Colon (tissue), 2 donors: ENCODE results near the gene CTIF.

Experiments
- FAIRE-seq: peaks from 2 replicates; lab custom pipeline; 2012; peaks lifted over from hg19 to GRCh38; lab: Jason Lieb, UNC
- donor health status: control.
- donor health status: control.

The CTIF gene

DNA sequence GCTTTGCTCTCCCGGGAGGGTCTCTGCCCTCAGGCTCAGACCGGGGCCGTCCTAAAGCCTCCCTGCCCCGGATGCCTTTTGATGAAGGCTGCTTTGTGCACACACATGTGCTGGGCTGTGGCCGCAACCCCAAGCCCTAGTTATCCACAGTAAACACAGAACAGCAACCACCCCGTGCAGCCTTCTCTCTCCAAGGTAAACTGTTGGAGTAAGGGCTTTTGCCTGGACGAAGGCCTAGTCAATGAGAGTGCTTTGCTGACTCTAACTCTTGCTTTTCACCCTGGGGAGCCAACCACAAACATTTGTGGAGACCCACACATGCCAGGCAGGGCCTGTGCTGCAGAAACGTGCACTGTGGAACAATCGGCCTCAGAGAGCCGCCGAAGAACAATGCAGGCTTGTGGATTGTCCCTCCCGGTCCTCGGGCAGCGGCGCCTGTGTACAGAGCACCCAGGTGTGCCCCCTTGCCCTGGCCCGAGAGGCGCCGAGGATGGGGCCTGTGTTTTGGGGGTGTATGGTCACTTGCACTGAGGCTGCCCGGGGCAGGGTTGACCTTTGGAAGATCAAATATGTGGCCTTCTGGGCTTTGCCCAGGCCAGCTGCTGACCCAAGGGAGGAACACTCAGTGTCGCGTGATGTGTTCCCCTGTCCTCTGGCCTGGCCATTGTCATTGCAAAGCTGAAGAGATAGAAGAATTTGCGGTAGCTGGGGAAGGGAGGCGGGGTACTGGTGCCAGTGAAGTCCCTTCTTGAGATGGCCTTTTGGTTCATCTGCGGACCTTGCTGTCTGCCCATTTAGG is 37.0 kb downstream of the CTIF start:
- no peak for FAIRE-seq

DNA sequence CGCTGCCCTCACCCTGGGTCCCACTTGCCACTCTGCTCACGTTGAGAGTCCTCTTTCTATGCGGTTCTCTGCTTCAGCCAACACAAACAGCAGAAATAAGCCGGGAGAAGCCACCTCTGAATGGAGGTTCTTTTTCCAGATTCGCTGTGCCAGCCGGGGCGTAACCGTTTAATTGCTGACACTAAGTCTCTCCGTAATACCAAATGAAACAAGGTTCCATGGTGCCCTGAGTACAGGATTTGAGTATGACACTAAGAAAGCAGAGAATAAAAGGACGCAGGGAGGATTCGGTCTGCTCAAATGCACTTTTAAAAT is 37.6 kb downstream of the CTIF start:
- FAIRE-seq: no peak

DNA sequence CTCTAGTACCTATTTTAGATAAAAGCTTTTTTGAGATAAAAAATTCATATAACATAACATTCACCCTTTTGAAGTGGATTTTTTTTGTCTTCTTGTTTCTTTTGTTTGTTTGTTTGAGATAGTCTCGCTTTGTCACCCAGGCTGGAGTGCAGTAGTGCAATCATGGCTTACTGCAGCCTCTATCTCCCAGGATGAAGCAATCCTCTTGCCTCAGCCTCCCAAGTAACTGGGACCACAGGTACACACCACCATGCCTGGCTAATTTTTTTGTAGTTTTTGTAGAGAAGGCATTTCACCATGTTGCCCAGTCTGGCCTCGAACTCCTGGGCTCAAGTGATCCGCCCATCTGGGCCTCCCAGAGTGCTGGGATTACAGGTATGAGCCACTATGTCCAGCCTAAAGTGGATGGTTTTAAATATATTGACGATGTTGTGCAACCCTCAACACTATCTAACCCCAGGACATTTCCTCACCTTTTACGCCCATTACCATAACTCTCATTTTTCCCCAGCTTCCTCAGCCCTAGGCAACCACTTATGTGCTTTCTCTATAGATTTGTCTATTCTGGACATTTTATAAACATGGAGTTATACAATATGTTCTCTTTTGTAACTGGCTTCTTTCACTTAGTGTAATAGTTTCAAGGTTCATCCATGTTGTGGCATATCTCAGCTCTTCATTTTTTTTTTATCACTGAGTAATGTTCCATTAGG is 38.8 kb downstream of the CTIF start:
- FAIRE-seq: no peak

DNA sequence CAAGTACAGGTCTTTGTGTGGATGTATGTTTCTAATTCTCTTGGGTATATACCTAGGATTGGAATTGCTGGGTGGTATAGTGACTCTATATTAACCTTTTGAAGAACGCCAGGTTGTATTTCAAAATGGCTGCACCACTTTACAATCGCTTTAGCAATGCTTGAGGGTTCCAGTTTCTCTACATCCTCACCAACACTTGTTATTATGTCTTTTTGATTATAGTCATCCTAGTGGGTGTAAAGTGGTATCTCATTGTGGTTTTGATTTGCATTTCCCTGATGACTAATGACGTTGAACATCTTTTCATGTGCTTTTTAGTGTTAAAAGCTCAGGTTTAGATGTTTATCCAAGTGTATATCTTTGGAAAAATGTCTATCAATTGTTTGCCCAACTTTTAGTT is 39.5 kb downstream of the CTIF start:
- FAIRE-seq: no peak

DNA sequence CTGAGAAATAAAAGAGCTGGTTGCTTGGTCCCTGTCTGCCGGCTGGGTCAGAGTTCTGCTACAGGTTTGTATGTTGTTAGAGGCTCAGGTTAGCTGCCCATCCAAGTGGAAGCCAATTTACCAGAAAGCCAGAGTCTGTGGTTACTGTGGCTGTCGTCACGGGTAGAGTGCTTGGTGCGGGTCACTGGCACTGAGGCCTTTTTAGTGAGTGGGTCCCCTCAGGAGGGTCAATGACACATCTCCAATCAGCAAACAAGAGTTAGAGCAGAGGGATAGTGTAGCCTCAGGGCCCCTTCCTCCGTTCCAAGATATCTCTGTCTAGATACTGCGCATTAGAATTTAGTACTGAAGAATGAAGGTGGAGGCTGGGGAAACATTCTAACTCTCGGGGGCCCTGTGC is 41.2 kb downstream of the CTIF start:
- FAIRE-seq: no peak

DNA sequence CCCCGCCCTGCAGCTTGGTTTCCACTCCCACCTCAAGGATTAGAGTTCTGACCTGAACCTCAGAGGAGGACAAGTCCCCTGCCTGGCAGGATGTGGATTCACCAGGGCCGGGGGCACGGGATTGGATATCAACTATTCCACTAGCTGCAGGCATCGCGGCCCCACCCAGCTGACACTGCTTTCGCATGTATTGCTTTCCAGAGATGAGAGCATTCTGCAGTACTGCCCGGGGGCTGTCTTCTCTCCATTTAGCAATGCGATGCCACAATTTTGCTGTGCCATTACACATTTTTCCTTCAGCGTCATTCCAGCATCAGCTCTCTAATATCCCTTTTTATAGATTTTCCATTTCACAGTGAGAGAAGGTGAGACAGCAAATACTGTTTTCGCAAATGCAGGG is 42.0 kb downstream of the CTIF start:
- FAIRE-seq: no peak

DNA sequence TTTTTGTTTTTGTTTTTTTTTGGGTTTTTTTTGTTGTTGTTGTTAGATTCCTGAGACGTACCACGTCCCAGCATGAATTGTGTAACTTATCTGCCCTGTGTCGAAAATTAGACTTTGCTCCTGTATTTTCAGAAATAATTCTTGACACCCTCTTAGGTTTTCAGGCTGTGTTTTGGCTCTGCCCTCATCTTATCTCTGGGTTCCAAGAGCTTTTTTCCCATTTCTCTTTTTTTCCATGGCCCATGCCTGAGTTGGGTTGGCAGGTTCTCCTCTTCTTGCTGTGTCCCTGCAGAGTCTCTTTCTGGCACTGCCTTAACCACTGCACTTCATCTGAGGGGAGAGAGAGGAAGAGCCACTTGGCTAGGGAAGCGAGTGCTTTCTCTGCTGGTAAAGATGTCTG is 42.4 kb downstream of the CTIF start:
- FAIRE-seq: no peak

DNA sequence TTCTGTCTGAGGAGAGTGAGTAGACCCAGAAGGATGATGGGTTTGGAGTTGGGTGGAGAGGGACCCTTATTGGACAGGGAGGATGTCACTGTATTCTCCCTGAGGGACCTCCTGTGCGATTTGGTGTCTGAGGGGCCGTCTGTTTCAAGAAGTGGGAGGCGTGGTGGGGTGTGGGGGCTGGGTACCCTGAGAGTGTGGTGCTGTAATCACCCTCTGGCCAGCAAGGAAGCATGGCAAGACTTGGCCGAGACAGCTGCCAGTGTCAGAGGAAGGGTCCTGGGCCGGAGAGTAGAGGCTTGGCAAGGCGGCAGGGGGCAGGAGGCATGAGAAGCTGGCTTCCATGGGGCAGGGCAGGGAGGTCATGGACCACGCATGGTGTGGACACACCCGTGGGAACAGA is 43.1 kb downstream of the CTIF start:
- FAIRE-seq: no peak

DNA sequence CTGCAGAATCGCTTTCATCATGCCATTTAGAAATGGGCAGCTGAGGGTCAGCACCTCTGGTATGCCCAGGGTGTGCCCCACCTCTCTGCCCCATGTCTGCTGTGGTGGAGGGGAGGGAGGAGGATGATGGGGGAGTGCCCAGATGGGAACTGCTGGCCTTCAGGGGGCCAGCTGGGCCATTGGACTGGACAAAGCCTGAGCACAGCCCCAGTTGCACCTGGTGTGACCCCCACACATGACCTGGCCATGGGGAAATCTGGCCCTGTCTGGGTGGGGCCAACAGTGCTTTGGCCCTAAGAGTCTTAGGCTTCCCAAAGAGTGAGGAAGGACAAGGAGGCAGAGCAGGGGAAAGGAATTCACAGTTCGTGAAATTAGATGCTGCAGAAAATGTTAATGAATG is 44.1 kb downstream of the CTIF start:
- FAIRE-seq: no peak

DNA sequence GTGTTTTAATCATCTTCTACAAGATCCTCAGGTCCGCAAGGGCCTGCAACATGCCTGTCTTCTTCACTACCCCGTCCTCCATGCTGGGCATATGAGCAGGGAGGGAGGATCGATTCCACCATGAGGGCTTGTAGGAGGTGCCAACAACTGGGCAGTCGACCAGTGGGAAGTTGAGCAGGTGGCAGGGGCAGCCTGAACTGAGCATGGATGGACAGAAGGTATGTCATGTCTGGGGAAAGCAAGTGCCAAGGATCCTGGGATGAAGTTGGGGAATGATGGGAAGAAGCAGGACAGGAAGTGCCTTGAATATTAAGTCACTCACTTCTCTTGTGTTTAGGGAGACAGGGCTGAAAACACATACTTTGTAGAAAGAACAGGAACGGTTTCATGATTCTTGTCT is 44.7 kb downstream of the CTIF start:
- no peak for FAIRE-seq

DNA sequence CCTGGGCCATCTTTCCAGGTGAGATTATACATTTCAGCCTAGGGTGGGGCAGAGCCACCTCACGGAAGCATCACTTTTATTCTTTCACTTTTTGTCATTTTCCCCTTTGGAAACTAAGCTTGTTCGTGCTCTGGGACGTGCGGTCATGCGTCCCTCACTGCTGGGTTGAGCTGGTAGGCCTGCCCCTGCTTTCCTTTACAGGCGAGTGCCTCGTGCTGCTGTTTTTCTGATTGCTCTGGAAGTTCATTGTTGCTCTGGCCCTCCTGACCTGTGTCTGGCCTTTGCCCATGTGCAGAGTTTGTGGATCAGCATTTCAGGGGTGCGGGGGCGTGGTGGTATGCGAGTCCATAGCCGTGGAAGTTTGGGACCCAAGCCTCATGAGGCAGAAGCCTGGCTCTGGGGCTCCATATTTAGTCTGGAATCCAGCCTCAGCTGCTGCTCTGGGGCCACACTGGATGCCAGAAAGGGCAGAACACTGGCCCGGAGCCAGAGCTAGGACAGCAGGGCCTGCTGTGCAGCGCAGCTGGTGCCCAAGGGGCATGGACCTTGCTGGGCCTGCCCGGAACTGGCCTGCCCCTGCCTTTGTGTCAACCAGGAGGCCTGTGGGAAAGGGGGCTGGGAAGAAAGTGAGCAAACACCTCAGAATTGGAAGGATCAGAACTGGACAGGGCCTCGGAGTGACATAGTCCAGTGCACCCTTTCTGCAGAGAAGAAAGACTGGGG is 51.1 kb downstream of the CTIF start:
- FAIRE-seq: no peak

DNA sequence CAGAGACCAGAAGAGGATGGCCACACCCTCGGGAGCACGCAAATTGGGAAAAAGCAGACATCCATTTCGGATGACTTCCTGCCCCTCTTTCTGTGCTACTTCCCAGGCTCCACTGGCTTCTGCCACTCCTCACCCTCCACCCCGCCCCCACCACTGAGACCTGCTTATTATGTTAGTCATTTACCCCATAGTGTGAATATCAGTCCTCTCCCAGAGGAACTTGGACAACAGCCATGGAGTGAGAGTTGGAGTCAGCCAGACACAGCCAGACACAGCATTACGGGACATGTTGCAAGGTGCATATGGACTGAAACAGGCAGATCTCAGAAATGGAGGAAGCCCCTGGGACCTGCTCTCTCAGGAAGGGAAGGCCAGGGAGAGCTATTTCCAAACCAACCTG is 51.8 kb downstream of the CTIF start:
- FAIRE-seq: no peak

DNA sequence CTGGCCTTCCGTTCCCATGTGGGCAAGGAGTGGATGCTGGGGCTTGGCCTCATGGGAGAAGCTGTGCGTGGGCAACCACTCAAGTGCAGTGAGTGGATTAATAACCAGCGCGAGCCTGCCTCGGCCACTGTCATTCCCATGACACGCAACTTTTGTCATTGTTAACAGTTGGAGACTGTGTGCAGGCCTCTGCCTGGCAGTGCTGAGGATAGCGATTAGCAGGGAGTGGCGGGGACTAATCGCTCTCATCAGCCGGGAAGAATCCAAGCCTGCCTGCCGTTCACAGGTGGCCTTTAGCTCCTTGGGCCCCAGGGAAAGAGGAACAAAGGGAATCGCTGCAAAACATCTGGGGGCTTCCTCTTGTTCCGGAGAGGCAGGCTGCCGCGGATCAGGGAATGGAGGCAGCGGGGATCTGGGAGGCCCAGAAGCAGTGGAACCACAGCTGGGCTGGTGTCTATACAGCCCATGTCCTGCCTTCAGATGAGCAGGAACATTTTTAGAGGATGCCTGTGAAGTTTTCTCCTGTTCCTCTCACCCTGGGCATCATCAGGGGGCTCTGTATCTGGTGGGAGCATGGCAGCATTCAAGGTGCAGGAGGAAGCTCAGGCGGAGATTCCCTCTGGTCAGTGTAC is 53.8 kb downstream of the CTIF start:
- FAIRE-seq: no peak

DNA sequence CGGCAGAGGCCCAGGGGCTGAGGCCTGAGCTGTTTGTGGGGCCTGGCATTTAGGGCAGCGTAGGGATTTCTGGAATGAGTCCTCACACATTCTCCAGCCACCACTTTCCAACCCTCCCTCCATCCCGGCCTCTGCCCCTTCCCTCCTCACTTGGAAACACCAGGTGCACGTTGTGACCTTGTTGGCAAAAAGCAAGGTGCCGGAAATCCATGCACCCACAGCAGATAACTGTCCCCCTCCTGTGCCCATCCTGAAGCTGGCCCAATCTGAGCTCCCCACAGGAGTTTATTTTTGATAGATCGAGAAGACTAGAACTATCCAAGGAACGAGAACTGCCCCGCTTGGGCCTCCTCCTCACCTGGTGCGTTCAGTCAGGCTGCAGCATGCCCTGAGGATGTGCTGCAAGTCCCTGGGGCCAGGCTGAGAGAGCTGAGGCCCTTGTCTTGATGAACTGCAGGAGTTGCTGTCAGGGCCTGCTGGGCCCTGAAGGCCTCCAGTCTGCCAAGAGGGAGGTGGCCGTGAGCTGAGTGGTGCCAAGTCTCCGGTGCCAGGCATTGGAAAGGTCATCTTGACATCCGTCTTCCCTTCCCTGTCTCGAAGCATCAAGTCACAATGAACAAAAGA is 55.8 kb downstream of the CTIF start:
- FAIRE-seq: no peak

DNA sequence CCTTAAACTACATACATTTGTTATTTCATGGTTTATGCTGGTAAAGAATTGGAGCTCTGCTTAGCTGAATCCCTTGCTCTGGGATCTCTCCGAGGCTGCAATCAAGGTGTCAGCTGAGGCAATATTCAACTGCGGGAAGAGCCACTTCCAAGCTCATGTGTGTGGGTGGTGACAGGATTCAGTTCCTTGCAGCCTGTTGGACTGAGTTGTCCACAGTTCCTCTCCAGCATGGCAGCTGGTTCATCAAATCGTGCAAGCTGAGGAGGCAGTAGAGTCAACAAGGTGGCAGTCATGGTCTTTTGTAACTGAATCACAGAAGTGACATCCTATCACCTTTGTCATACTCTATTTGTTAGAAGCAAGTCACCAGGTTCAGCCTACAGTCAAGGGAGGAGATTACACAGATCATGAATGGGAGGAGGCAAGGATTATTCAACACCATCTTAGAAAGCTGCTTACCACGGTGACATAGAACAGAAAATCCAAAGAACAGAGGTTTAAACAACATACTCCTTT is 56.9 kb downstream of the CTIF start:
- no peak for FAIRE-seq

DNA sequence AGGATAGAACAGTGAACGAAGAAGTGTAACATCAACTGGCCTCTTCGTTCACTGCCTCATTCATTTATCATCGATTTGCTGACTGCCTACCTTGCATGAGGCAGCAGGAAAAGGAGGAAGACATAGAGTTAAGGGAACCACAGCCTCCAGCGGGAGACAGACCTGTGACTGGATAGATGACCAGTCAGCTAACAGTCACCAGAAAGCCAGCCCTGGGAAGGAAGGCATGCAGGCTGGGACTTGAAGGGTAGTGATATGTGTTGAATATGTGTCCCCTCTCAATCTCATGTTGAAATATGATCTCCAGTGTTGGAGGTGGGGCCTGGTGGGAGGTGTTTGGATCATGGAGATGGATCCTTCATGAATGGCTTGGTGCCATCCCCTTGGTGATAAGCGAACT is 58.3 kb downstream of the CTIF start:
- no peak for FAIRE-seq

DNA sequence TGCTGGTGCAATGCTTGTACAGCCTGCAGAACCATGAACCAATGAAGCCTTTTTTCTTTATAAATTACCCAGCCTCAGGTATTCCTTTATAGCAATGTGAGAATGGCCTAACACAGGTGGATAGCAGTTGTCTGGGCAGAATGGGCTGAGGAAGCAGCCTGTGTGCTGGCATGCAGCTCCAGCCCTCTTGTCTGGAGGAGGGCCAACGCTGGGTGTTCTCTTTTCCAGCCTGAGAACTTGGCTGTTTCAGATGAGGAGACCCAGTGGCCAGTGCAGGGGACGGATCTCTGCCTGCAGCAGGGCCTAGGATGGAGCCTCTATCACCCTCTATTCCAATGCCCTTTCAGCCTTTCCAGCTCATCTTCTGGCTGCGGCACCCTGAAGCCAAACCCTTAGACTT is 58.8 kb downstream of the CTIF start:
- FAIRE-seq: no peak

DNA sequence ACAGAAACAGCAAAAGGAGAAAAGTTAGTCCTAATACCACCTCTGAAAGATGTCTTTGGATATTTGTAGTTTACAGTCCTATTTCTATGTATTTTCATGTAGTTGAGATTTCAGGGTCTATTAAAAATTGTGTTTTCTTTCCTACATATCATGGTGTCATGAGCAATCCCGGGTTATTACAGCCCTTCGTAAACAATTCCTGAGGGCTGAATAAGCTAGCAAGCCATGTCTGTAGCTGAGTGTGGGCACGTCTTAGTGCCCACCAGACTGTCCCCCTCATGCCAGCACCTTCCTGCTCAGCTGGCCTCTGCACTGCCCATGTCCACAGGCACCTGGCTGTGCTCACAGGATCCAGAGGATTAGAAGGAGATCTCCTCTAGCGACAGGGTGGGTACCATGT is 60.6 kb downstream of the CTIF start:
- no peak for FAIRE-seq

DNA sequence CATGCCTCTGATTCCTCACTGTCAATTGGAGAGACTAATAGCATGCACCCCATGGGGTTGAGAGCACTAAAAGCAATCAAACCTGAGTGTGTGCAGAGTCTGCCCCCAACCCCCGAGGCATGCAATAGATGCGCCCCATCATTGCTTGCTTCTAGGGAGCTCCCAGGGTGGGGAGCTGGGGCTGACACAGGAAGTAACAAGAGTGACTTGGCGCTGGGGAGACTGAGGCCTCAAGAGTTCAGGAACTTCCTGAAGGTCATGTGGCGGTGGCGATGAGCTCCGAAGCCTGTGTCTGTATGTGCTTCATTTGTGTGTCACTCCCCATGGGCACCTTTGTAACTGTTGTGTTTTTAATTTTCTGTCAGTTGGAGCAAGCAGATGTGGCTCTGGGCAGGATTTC is 61.2 kb downstream of the CTIF start:
- FAIRE-seq: no peak

DNA sequence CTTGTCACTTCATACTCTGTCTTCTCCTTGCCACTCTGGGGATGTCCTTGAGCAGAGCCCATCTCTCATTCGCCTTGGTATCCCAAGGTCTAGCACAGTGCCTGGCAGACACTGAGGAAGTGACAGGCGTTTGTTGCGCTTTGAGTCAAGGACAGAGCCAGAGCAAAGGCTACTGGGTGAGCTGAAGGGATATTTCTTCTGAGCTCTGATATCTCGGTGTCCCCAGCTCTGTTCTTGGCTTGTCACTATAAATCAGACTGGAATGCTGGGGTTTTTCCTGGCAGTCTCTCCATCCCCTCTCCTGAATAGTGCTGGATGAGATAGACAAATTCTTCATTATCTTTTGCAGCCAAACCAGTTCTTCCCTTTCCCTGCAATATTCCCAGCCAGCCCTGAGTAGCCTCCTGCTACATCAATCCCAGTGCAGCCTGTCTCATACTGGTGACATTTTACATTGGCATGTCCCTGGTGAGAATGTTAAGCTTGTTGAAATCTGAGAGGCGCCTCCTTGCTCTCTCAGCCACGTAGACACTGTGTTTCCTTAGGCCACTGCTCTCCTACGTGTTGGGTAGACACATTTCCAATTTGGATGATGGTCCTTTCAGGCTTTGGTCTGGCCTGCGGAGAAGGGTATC is 61.7 kb downstream of the CTIF start:
- no peak for FAIRE-seq

DNA sequence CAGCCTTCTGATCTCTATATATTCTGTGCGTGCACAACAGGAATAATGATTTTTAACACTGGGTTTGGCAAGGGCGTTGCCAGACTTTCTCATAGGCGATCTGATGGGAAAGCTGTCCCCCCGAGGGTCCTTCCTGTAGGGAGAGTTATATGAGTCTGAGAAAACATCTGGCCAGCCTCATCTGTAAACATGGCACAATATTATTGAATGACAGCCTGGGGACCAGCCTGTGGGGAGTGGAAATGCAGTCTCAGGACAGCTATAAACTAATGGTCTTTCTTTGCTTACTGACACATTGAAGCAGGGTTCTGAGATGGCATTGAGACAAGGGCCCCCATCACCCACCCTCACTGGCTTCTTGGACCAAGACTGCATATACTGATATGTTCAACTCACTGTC is 62.5 kb downstream of the CTIF start:
- no peak for FAIRE-seq
